Breast epithelium (tissue), 3 donors: Measurements from ENCODE around the gene SUZ12.

Source experiments
- CTCF ChIP-seq, 3 donors: fragments of 450-650 bp; IDR thresholded peaks; one replicate each; pipeline ENCODE4 v1.5.1; 2016 to 2017; ENCODE audit warnings: antibody characterized with exemption in 3 of 3, mild to moderate bottlenecking in 3 of 3, moderate library complexity in 3 of 3
- POLR2AphosphoS5 ChIP-seq, 3 donors: sonication (generic); formaldehyde crosslinking; IDR thresholded peaks; one replicate each; pipeline ENCODE4 v1.6.1; 2017; ENCODE audit warnings: antibody characterized with exemption in 3 of 3

GRCh38 chr17:31916491-31917064, 20.2 kb upstream of the SUZ12 start:
- no peak for TF ChIP-seq CTCF (IDR thresholded peaks at IDR 0.05)
- TF ChIP-seq POLR2AphosphoS5 (IDR thresholded peaks at IDR 0.05): no peak
